H9 (cell line): Measurements from ENCODE around the gene ADAMTSL2. TPM values are rescaled to one million over a fixed set of nuclear protein-coding genes. Genes with fewer than 3 reads are reported as not detected.

Experiments
- DNase-seq: peaks from one replicate; pipeline ENCODE4 v3.0.0-alpha.2; 2017
- H2AFZ ChIP-seq: one replicate; pipeline ENCODE4 v1.6.1; 2013; ENCODE audit warnings: mild to moderate bottlenecking, low read length, control low read depth, moderate library complexity
- H2AK5ac ChIP-seq: 2 replicates; pipeline ENCODE4 v1.6.1; 2013; ENCODE audit warnings: low read length, control low read depth, mixed read lengths; ENCODE audit not compliant: insufficient read length
- H2BK120ac ChIP-seq: one replicate; pipeline ENCODE4 v1.6.1; 2013; ENCODE audit warnings: low read depth, mild to moderate bottlenecking, low read length, control low read depth, inconsistent platforms; ENCODE audit not compliant: poor library complexity, severe bottlenecking
- H2BK12ac ChIP-seq: 2 replicates; pipeline ENCODE4 v1.6.1; 2013; ENCODE audit warnings: low read length, control low read depth, mixed read lengths, low read depth; ENCODE audit not compliant: insufficient read length
- H2BK15ac ChIP-seq: 2 replicates; pipeline ENCODE4 v1.6.1; 2013; ENCODE audit warnings: low read depth, low read length, control low read depth
- H2BK20ac ChIP-seq: one replicate; pipeline ENCODE4 v1.6.1; 2013; ENCODE audit warnings: low read depth, mild to moderate bottlenecking, low read length, control low read depth, inconsistent platforms; ENCODE audit not compliant: poor library complexity, severe bottlenecking
- H2BK5ac ChIP-seq: 2 replicates; pipeline ENCODE4 v1.6.1; 2013; ENCODE audit warnings: low read length, control low read depth, mixed read lengths; ENCODE audit not compliant: insufficient read length
- H3K14ac ChIP-seq: 2 replicates; pipeline ENCODE4 v1.6.1; 2013; ENCODE audit warnings: low read length, control low read depth; ENCODE audit not compliant: insufficient read depth
- H3K18ac ChIP-seq: 2 replicates; pipeline ENCODE4 v1.6.1; 2013; ENCODE audit warnings: low read depth, mild to moderate bottlenecking, mixed read lengths, low read length, control low read depth; ENCODE audit not compliant: insufficient read length
- H3K23ac ChIP-seq: 2 replicates; pipeline ENCODE4 v1.6.1; 2013; ENCODE audit warnings: low read length, control low read depth, mixed read lengths, low read depth; ENCODE audit not compliant: insufficient read length
- H3K23me2 ChIP-seq: 2 replicates; pipeline ENCODE4 v1.6.1; 2013; ENCODE audit warnings: low read depth, mild to moderate bottlenecking, mixed read lengths, low read length, control low read depth; ENCODE audit not compliant: insufficient read length, poor library complexity, severe bottlenecking
- H3K27ac ChIP-seq: 2 replicates; pipeline ENCODE4 v1.5.1; 2013; ENCODE audit warnings: low read length, control low read depth, mixed read lengths, low read depth; ENCODE audit not compliant: insufficient read length
- H3K27me3 ChIP-seq: 2 replicates; pipeline ENCODE4 v1.6.1; 2013; ENCODE audit warnings: low read length, control low read depth, inconsistent platforms; ENCODE audit not compliant: insufficient read depth
- H3K4ac ChIP-seq: 2 replicates; pipeline ENCODE4 v1.6.1; 2013; ENCODE audit warnings: low read depth, mild to moderate bottlenecking, control low read depth, inconsistent platforms, low read length, moderate library complexity
- H3K4me1 ChIP-seq: 2 replicates; pipeline ENCODE4 v1.6.1; 2013; ENCODE audit warnings: low read length, control low read depth, inconsistent platforms; ENCODE audit not compliant: insufficient read depth
- H3K4me2 ChIP-seq: 2 replicates; pipeline ENCODE4 v1.6.1; 2013; ENCODE audit warnings: low read length, control low read depth, mixed read lengths; ENCODE audit not compliant: insufficient read length, insufficient read depth
- H3K56ac ChIP-seq: 2 replicates; pipeline ENCODE4 v1.6.1; 2013; ENCODE audit warnings: low read depth, mild to moderate bottlenecking, mixed read lengths, low read length, control low read depth; ENCODE audit not compliant: insufficient read length
- H3K79me1 ChIP-seq: 2 replicates; pipeline ENCODE4 v1.6.1; 2013; ENCODE audit warnings: low read depth, mild to moderate bottlenecking, moderate library complexity, low read length, control low read depth, inconsistent platforms; ENCODE audit not compliant: insufficient read depth, poor library complexity, severe bottlenecking
- H3K79me2 ChIP-seq: 2 replicates; pipeline ENCODE4 v1.6.1; 2013; ENCODE audit warnings: low read length, control low read depth, inconsistent platforms; ENCODE audit not compliant: insufficient read depth
- H3K9ac ChIP-seq: 2 replicates; pipeline ENCODE4 v1.6.1; 2013; ENCODE audit warnings: low read length, control low read depth, mixed read lengths; ENCODE audit not compliant: insufficient read length; ENCODE audit errors: extremely low read depth
- H3K9me3 ChIP-seq: one replicate; pipeline ENCODE4 v1.6.1; 2013; ENCODE audit warnings: low read depth, low read length, inconsistent platforms; ENCODE audit not compliant: control insufficient read depth
- H3T11ph ChIP-seq: one replicate; pipeline ENCODE4 v1.6.1; 2013; ENCODE audit warnings: mild to moderate bottlenecking, low read length, control low read depth, inconsistent platforms
- H4K20me1 ChIP-seq: one replicate; pipeline ENCODE4 v1.6.1; 2013; ENCODE audit not compliant: control insufficient read depth, insufficient read length, insufficient read depth
- H4K5ac ChIP-seq: 2 replicates; pipeline ENCODE4 v1.6.1; 2013; ENCODE audit warnings: low read depth, mild to moderate bottlenecking, mixed read lengths, low read length, control low read depth; ENCODE audit not compliant: insufficient read length
- H4K8ac ChIP-seq: replicated peaks from 2 replicates; pipeline ENCODE4 v1.6.1; 2013; ENCODE audit warnings: low read length, control low read depth, mixed read lengths, low read depth; ENCODE audit not compliant: insufficient read length
- H4K91ac ChIP-seq: 2 replicates; pipeline ENCODE4 v1.6.1; 2013; ENCODE audit warnings: low read depth, mild to moderate bottlenecking, moderate library complexity, mixed read lengths, low read length, control low read depth; ENCODE audit not compliant: insufficient read length
- H3K27ac Mint-ChIP-seq, 3 experiments: 2 replicates in 2 of 3; 3 replicates in 1 of 3; pipeline ENCODE4 v1.8.0; 2020 to 2021; ENCODE audit warnings: mixed read lengths in 3 of 3, mild to moderate bottlenecking in 1 of 3, moderate library complexity in 1 of 3
- H3K27me3 Mint-ChIP-seq: 2 replicates; pipeline ENCODE4 v1.8.0; 2021; ENCODE audit warnings: low read depth, mild to moderate bottlenecking, moderate library complexity, mixed read lengths
- H3K36me3 Mint-ChIP-seq, 3 experiments: 2 replicates in 2 of 3; 3 replicates in 1 of 3; pipeline ENCODE4 v1.8.0; 2020 to 2021; ENCODE audit warnings: low read depth in 3 of 3, mixed read lengths in 3 of 3; ENCODE audit not compliant: insufficient read depth in 1 of 3
- H3K4me1 Mint-ChIP-seq, 2 experiments: 2 replicates each; pipeline ENCODE4 v1.8.0; 2020; ENCODE audit warnings: mixed read lengths in 2 of 2
- H3K4me3 Mint-ChIP-seq, 2 experiments: 2 replicates in 1 of 2; 3 replicates in 1 of 2; pipeline ENCODE4 v1.8.0; 2020 to 2021; ENCODE audit warnings: mild to moderate bottlenecking in 2 of 2, mixed read lengths in 2 of 2, moderate library complexity in 1 of 2
- H3K9me3 Mint-ChIP-seq, 2 experiments: 2 replicates in 1 of 2; 3 replicates in 1 of 2; pipeline ENCODE4 v1.8.0; 2020; ENCODE audit warnings: mild to moderate bottlenecking in 2 of 2, mixed read lengths in 2 of 2, moderate library complexity in 1 of 2
- WGBS: extraction: QIAGEN DNeasy Blood & Tissue Kit; methylation state at CpG from one replicate; pipeline ENCODE4 v1.1.7; 2013; ENCODE audit warnings: missing lambda C conversion rate, low lambda C conversion rate, mixed read lengths; ENCODE audit not compliant: insufficient read length; ENCODE audit errors: extremely low coverage; 5-methylcytosine and 5-hydroxymethylcytosine counted together
- total RNA-seq: library from RNA; stranded (reverse); gene quantifications from 2 replicates; pipeline ENCODE4 v1.2.1, GENCODE V29; 2021
- TF ChIP-seq, protein P1 (sequence below): fragments of 200-600 bp; sonication (generic); conservative IDR thresholded peaks from 3 replicates; pipeline ENCODE4 v1.8.0; 2021; ENCODE audit warnings: antibody characterized with exemption, mild to moderate bottlenecking

The ADAMTSL2 gene
- total RNA-seq, 1 experiment from 2014 or later, result 0.61 TPM

DNA sequence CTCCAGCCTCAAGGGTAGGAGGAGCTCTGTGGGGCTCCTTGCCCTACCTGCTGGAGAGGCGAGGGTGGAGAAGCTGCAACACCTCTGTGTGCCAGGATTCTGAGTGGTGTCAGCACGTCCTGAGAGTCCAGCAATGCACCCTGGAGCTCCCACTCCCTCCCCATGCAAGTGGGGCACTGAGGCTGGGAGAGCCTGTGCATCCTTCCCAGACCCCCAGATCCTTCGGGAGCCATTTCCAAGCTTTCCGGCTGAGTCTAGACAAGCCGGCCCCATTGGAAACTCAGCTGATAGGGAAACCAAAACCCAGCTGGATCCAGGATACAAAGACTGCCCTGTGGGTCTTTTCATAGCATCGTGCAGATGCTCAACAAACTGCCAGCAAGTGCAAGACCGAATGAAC, 72.9 kb downstream of the ADAMTSL2 start:
- no peak for DNase-seq
- Mint-ChIP-seq H3K36me3 (no peaks in the 10 kb centered on the region), H3K27ac (no peak overlapping the region), H3K27me3 (peaks cover 63% of the 10 kb centered on the region), H3K4me1 (peaks cover 11 to 38% of the 10 kb centered on the region in 2 experiments), H3K4me3 (no peak overlapping the region), H3K9me3 (no peaks in the 10 kb centered on the region; a peak in 1 of 5 replicates)
- H3K23me2 ChIP-seq, result peaks cover 3% of the 10 kb centered on the region
- H4K91ac ChIP-seq, result no peak overlapping the region
- no peak overlapping the region for H3K4ac ChIP-seq
- peaks cover 8% of the 10 kb centered on the region; the same call in 1 of the 2 replicates for H3K27me3 ChIP-seq
- H3K56ac ChIP-seq, result no peak overlapping the region
- no peak overlapping the region for H3K4me2 ChIP-seq
- no peak overlapping the region for H4K5ac ChIP-seq
- no peak overlapping the region for H4K8ac ChIP-seq
- H4K20me1 ChIP-seq, result no peaks in the 10 kb centered on the region
- no peak overlapping the region for H3T11ph ChIP-seq
- no peaks in the 10 kb centered on the region for H3K79me1 ChIP-seq
- no peak overlapping the region for H2BK20ac ChIP-seq
- H2BK15ac ChIP-seq, result no peak overlapping the region
- no peak overlapping the region for H2AK5ac ChIP-seq
- no CpG with 5 or more reads among the region's 7 CpGs for WGBS
- no peak overlapping the region for H2BK5ac ChIP-seq
- no peaks in the 10 kb centered on the region for H3K9me3 ChIP-seq
- no peak overlapping the region for H3K18ac ChIP-seq
- no peak overlapping the region for H2BK120ac ChIP-seq
- TF ChIP-seq, protein P1, sequence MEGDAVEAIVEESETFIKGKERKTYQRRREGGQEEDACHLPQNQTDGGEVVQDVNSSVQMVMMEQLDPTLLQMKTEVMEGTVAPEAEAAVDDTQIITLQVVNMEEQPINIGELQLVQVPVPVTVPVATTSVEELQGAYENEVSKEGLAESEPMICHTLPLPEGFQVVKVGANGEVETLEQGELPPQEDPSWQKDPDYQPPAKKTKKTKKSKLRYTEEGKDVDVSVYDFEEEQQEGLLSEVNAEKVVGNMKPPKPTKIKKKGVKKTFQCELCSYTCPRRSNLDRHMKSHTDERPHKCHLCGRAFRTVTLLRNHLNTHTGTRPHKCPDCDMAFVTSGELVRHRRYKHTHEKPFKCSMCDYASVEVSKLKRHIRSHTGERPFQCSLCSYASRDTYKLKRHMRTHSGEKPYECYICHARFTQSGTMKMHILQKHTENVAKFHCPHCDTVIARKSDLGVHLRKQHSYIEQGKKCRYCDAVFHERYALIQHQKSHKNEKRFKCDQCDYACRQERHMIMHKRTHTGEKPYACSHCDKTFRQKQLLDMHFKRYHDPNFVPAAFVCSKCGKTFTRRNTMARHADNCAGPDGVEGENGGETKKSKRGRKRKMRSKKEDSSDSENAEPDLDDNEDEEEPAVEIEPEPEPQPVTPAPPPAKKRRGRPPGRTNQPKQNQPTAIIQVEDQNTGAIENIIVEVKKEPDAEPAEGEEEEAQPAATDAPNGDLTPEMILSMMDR, result no peak
- no peak overlapping the region for H2BK12ac ChIP-seq
- no peak overlapping the region for H3K9ac ChIP-seq
- no peak overlapping the region for H3K27ac ChIP-seq
- no peak overlapping the region for H3K14ac ChIP-seq
- no peak overlapping the region for H3K23ac ChIP-seq
- H2AFZ ChIP-seq, result no peak overlapping the region
- H3K4me1 ChIP-seq, result no peaks in the 10 kb centered on the region
- no peaks in the 10 kb centered on the region for H3K79me2 ChIP-seq
